Ectodermal cell (in vitro differentiated cells): Measurements from ENCODE around the gene EVC.

Experiments
- H3K27ac ChIP-seq: 2 replicates; pipeline ENCODE4 v1.7.0; 2013; ENCODE audit warnings: mild to moderate bottlenecking, low read depth, low read length; ENCODE audit not compliant: insufficient read depth, poor library complexity, severe bottlenecking
- H3K27me3 ChIP-seq: 2 replicates; pipeline ENCODE4 v1.7.0; 2013; ENCODE audit warnings: mild to moderate bottlenecking, low read length; ENCODE audit not compliant: insufficient read depth, control insufficient read depth, poor library complexity, severe bottlenecking
- H3K36me3 ChIP-seq: one replicate; pipeline ENCODE4 v1.7.0; 2013; ENCODE audit warnings: low read length; ENCODE audit not compliant: control insufficient read depth, insufficient read depth
- H3K4me1 ChIP-seq: one replicate; pipeline ENCODE4 v1.7.0; 2013; ENCODE audit warnings: low read length; ENCODE audit not compliant: control insufficient read depth, insufficient read depth
- H3K4me3 ChIP-seq: 2 replicates; pipeline ENCODE4 v1.7.0; 2013; ENCODE audit warnings: low read depth, low read length, control low read depth; ENCODE audit not compliant: insufficient read depth
- H3K9me3 ChIP-seq: 2 replicates; pipeline ENCODE4 v1.7.0; 2013; ENCODE audit warnings: mild to moderate bottlenecking, low read length, moderate library complexity; ENCODE audit not compliant: control insufficient read depth
- WGBS, 2 experiments: methylation state at CpG; one replicate each; pipeline ENCODE4 v1.1.7; 2013; ENCODE audit warnings: missing lambda C conversion rate in 2 of 2; 5-methylcytosine and 5-hydroxymethylcytosine counted together

EVC gene

GRCh38 chr4:5707778-5708448 is 3.1 kb upstream of the EVC start:
- Histone ChIP-seq H3K9me3 (peaks cover 3% of the 10 kb centered on the region), H3K27me3 (peaks cover 36% of the 10 kb centered on the region), H3K4me1 (peaks cover 26% of the 10 kb centered on the region), H3K27ac (no peak overlapping the region), H3K36me3 (peaks cover 4% of the 10 kb centered on the region), H3K4me3 (peak overlapping the region; percentile 64)
- WGBS, 2 experiments = 14 to 15% methylated on average over 41 of the region's 41 CpGs

- H3K36me3 ChIP-seq = peaks cover 4% of the 10 kb centered on the region
- H3K27me3 ChIP-seq = peaks cover 36% of the 10 kb centered on the region
- WGBS, 2 experiments = 8 to 11% methylated on average over 57 of the region's 57 CpGs
- H3K4me1 ChIP-seq = peaks cover 26% of the 10 kb centered on the region
- peak within 1 kb of the TSS; percentile 64 for H3K4me3 ChIP-seq
- H3K9me3 ChIP-seq = peaks cover 3% of the 10 kb centered on the region
- no peak within 1 kb of the TSS for H3K27ac ChIP-seq
Measured at GRCh38 chr4:5708449-5709206, 2.4 kb upstream of the EVC start, which contains the start of gene EVC2. Gene EVC2 (minus strand): TSS chr4:5708559. CDS start chr4:5708513, 46 bp downstream.

- 48 to 55% methylated on average over 8 of the region's 8 CpGs for WGBS, 2 experiments
- peaks cover 36% of the 10 kb centered on the region for H3K27me3 ChIP-seq
- H3K4me3 ChIP-seq = peak overlapping the region; percentile 64
- no peak overlapping the region for H3K27ac ChIP-seq
- peaks cover 26% of the 10 kb centered on the region for H3K4me1 ChIP-seq
- peaks cover 3% of the 10 kb centered on the region for H3K9me3 ChIP-seq
- peaks cover 3% of the 10 kb centered on the region for H3K36me3 ChIP-seq
Measured at GRCh38 chr4:5709207-5709575, 1.8 kb upstream of the EVC start.

GRCh38 chr4:5710065-5710960 is 688 bp upstream of the EVC start:
- peaks cover 26% of the 10 kb centered on the region for H3K4me1 ChIP-seq
- peaks cover 36% of the 10 kb centered on the region for H3K27me3 ChIP-seq
- WGBS, 2 experiments = 28 to 29% methylated on average over 13 of the region's 13 CpGs

GRCh38 chr4:5711479-5712184 is 631 bp downstream of the EVC start:
- Histone ChIP-seq H3K27ac (no peak overlapping the region), H3K4me1 (peaks cover 26% of the 10 kb centered on the region), H3K4me3 (peak overlapping the region; percentile 53), H3K36me3 (no peaks in the 10 kb centered on the region), H3K27me3 (peaks cover 36% of the 10 kb centered on the region), H3K9me3 (peaks cover 6% of the 10 kb centered on the region)
- WGBS, 2 experiments = 12 to 13% methylated on average over 52 of the region's 52 CpGs

More at GRCh38 chr4:5710065-5710960, 688 bp upstream of the EVC start:
- Histone ChIP-seq H3K36me3 (no peaks in the 10 kb centered on the region), H3K4me3 (peak overlapping the region; percentile 53), H3K27ac (no peak overlapping the region), H3K9me3 (peaks cover 5% of the 10 kb centered on the region)

- Histone ChIP-seq H3K27me3 (peaks cover 30% of the 10 kb centered on the region), H3K4me1 (peaks cover 24% of the 10 kb centered on the region), H3K27ac (no peak overlapping the region), H3K9me3 (peaks cover 6% of the 10 kb centered on the region), H3K4me3 (no peak overlapping the region), H3K36me3 (no peaks in the 10 kb centered on the region)
- 96 to 97% methylated on average over 7 of the region's 7 CpGs for WGBS, 2 experiments
Measured at GRCh38 chr4:5712517-5712916, 1.5 kb downstream of the EVC start.

- Histone ChIP-seq H3K36me3 (no peaks in the 10 kb centered on the region), H3K27ac (no peak overlapping the region), H3K9me3 (peaks cover 6% of the 10 kb centered on the region), H3K4me1 (peaks cover 20% of the 10 kb centered on the region), H3K27me3 (peaks cover 26% of the 10 kb centered on the region), H3K4me3 (no peak overlapping the region)
- WGBS, 2 experiments = 98 to 99% methylated on average over 2 to 3 of the region's 3 CpGs
Measured at GRCh38 chr4:5712931-5713330, 1.9 kb downstream of the EVC start.

GRCh38 chr4:5713861-5714260 is 2.9 kb downstream of the EVC start:
- Histone ChIP-seq H3K4me1 (peaks cover 18% of the 10 kb centered on the region), H3K27me3 (peaks cover 19% of the 10 kb centered on the region), H3K4me3 (no peak overlapping the region), H3K9me3 (peaks cover 6% of the 10 kb centered on the region), H3K36me3 (no peaks in the 10 kb centered on the region), H3K27ac (no peak overlapping the region)
- WGBS, 2 experiments = 75 to 79% methylated on average over 6 of the region's 6 CpGs

- Histone ChIP-seq H3K4me3 (no peak overlapping the region), H3K27me3 (peaks cover 13% of the 10 kb centered on the region), H3K27ac (no peak overlapping the region), H3K9me3 (peaks cover 6% of the 10 kb centered on the region), H3K36me3 (no peaks in the 10 kb centered on the region), H3K4me1 (peaks cover 3% of the 10 kb centered on the region)
- WGBS, 2 experiments = 0% methylated on average over 1 of the region's 2 CpGs
Measured at GRCh38 chr4:5715357-5715756, 4.4 kb downstream of the EVC start.
